HG03175 (cell line): ENCODE results near the gene MOAP1.
"Not testable (repeated sequence)": the region's sequence is repeated elsewhere in the genome, so short reads cannot be mapped to it uniquely, and the experiment has no call there.

Source experiments
- ATAC-seq: cut with Tn5 transposase; IDR thresholded peaks from one replicate; pipeline ENCODE4 v1.9.1; 2021; ENCODE audit warnings: mild to moderate bottlenecking, moderate library complexity; ENCODE audit not compliant: unreplicated experiment

Gene MOAP1

GRCh38 chr14:93184391-93185348 is at the start of gene MOAP1, which contains the start of gene LYSET:
TSS of gene MOAP1 (minus strand) at chr14:93184897. CDS start at chr14:93184242, 655 bp downstream.
TSS of gene LYSET (plus strand) at chr14:93185317. CDS start at chr14:93185406, 89 bp downstream.
- peak; percentile 90 for ATAC-seq

GRCh38 chr14:93233078-93233477 is 48.4 kb upstream of the MOAP1 start:
- not testable (repeated sequence) for ATAC-seq

GRCh38 chr14:93232159-93232558 is 47.5 kb upstream of the MOAP1 start:
- ATAC-seq: no peak

- ATAC-seq: no peak
Observed at GRCh38 chr14:93231129-93231979, 46.7 kb upstream of the MOAP1 start.

- ATAC-seq: no peak
Observed at GRCh38 chr14:93230539-93230938, 45.8 kb upstream of the MOAP1 start.

- no peak for ATAC-seq
Observed at GRCh38 chr14:93228550-93228949, 43.9 kb upstream of the MOAP1 start.

- no peak for ATAC-seq
Observed at GRCh38 chr14:93223565-93223964, 38.9 kb upstream of the MOAP1 start.

- ATAC-seq: no peak
Observed at GRCh38 chr14:93220509-93220908, 35.8 kb upstream of the MOAP1 start.

- peak; percentile 71 for ATAC-seq
Observed at GRCh38 chr14:93219103-93219726, 34.5 kb upstream of the MOAP1 start.

GRCh38 chr14:93214598-93214997 is 29.9 kb upstream of the MOAP1 start:
- ATAC-seq: no peak

GRCh38 chr14:93212432-93212831 is 27.7 kb upstream of the MOAP1 start:
- ATAC-seq: peak; percentile 60

GRCh38 chr14:93207468-93208308 is 23.0 kb upstream of the MOAP1 start:
- ATAC-seq: peak; percentile 39

GRCh38 chr14:93206793-93207467 is 22.2 kb upstream of the MOAP1 start, which contains the start of the genes GON7 and UBR7:
TSS of gene GON7 (minus strand) at chr14:93207065. CDS start at chr14:93207037, 28 bp downstream.
TSS of gene UBR7 (plus strand) at chr14:93207256. CDS start at chr14:93207292, 36 bp downstream.
- peak; percentile 81 for ATAC-seq

- ATAC-seq: no peak
Observed at GRCh38 chr14:93201155-93201704, 16.5 kb upstream of the MOAP1 start.

- ATAC-seq: no peak
Observed at GRCh38 chr14:93200553-93200952, 15.9 kb upstream of the MOAP1 start.

- ATAC-seq: no peak
Observed at GRCh38 chr14:93199031-93199430, 14.3 kb upstream of the MOAP1 start.

GRCh38 chr14:93195316-93195999 is 10.8 kb upstream of the MOAP1 start:
- ATAC-seq: no peak

GRCh38 chr14:93186956-93187355 is 2.3 kb upstream of the MOAP1 start:
- no peak for ATAC-seq
